ENCODE measurements around the gene CLCN5. TPM values are rescaled to one million over a fixed set of nuclear protein-coding genes. Genes with fewer than 3 reads are reported as not detected.

Gene CLCN5
- total and polyA plus RNA-seq, 8 donors, result 0.31 to 13.8 (median 1.6) TPM

DNA sequence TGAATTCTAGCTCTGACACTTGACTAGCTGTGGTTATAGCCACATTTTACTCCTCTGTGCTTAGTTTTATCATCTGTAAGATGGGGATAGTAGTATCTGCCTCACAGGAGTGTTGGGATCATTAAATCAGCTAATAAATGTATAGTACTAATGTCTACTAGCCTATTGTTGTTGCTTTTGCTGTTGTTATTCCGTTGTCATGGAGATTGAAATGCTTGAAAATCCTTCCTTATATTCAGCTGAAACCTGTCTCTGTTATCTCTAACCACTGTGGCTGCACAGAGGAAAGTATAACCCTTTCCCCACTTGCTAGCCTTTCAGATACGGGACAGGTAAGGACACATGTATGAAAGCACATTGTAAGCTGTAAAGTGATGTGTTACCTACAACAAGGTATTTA, 33.9 kb downstream of the CLCN5 start:
- 51 to 91% (median 63%) methylated on average over 2 of the region's 2 CpGs for WGBS, 5 donors
- TF ChIP-seq EP300 (IDR thresholded peaks at IDR 0.05), result no peak
- no peak for TF ChIP-seq POLR2AphosphoS5 (IDR thresholded peaks at IDR 0.05)
- TF ChIP-seq, protein P1, sequence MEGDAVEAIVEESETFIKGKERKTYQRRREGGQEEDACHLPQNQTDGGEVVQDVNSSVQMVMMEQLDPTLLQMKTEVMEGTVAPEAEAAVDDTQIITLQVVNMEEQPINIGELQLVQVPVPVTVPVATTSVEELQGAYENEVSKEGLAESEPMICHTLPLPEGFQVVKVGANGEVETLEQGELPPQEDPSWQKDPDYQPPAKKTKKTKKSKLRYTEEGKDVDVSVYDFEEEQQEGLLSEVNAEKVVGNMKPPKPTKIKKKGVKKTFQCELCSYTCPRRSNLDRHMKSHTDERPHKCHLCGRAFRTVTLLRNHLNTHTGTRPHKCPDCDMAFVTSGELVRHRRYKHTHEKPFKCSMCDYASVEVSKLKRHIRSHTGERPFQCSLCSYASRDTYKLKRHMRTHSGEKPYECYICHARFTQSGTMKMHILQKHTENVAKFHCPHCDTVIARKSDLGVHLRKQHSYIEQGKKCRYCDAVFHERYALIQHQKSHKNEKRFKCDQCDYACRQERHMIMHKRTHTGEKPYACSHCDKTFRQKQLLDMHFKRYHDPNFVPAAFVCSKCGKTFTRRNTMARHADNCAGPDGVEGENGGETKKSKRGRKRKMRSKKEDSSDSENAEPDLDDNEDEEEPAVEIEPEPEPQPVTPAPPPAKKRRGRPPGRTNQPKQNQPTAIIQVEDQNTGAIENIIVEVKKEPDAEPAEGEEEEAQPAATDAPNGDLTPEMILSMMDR (IDR thresholded peaks at IDR 0.05), result no peak
- TF ChIP-seq POLR2A (IDR thresholded peaks at IDR 0.05), result no peak
- peaks cover 0 to 1% (median 0%) of the 10 kb centered on the region in 3 donors for H3K27me3 ChIP-seq
- no peaks in the 10 kb centered on the region for H3K4me1 ChIP-seq
- H3K36me3 ChIP-seq, result no peaks in the 10 kb centered on the region
- no peaks in the 10 kb centered on the region for H3K9me3 ChIP-seq
- H3K4me3 ChIP-seq, result no peak overlapping the region
- H3K27ac ChIP-seq, result no peak overlapping the region
- peak in 1 of 2 donors; percentile 6 for DNase-seq
- intact Hi-C loops (cut with DNase I; ENCODE audit: low total_unique reads), result no loop called here

DNA sequence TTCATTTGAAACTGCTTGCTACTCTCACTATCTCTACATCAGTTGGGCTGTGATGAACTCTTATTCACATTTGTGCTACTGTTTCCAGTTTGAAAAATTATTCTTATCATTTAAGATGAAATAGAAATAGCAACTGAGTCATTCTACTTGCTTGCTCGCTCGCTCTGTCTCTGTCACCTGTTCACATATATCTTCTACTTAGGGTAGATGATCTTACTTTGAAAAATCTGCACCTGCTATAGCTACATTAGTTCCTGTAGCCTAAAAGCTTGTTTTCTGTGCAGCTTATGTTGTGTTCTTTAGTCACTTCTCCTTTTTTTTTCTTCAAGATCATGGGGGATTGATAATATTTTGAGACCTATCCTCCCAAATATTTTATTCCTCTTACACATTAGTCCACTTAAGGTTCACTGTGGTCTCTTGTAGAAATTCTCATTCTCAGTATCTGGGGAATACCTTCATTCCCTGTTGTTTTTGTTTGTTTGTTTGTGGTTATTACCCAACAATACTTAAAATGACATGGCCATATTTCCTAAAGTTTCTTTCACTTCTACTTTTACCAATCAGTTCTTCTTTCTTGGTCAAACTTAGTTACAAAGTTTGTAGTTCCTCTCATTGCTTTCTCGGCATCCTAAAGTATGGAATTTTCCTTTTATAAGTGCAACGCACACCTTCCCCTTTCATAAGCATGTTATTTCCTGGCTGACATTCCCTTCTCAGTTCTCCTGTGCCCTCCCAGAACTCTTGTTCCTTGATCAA, 36.5 kb downstream of the CLCN5 start:
- WGBS, 5 donors, result 72 to 93% (median 87%) methylated on average over 4 of the region's 4 CpGs
- DNase-seq, result no peak
- H3K36me3 ChIP-seq, result no peaks in the 10 kb centered on the region
- H3K4me3 ChIP-seq, result no peak overlapping the region
- H3K27ac ChIP-seq, result no peak overlapping the region
- no peaks in the 10 kb centered on the region for H3K9me3 ChIP-seq
- peaks cover 0 to 3% (median 0%) of the 10 kb centered on the region in 3 donors for H3K27me3 ChIP-seq
- intact Hi-C loops (cut with DNase I; ENCODE audit: low total_unique reads), result no loop called here
- no peaks in the 10 kb centered on the region for H3K4me1 ChIP-seq
- TF ChIP-seq POLR2A (IDR thresholded peaks at IDR 0.05), result no peak
- no peak for TF ChIP-seq EP300 (IDR thresholded peaks at IDR 0.05)
- TF ChIP-seq, protein P1 (IDR thresholded peaks at IDR 0.05), result no peak

DNA sequence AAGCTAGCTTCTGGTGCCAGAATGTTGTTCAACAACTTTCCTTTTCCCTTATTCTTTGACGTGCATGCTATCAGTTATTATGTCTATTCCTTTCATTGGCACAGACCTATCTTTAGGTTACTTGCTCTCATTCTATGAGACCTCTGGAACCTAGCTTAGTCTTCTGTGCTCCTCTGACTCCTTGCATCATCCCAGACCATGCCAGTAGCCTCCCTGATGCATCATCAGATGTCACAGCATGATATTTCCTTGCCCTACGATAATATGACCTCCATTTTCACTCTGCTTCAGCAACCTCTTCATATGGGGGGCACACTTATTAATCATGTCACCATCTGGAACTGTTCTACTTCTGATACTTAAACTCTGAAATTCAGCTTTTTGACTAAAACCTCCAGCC, 37.2 kb downstream of the CLCN5 start:
- Histone ChIP-seq H3K36me3 (no peaks in the 10 kb centered on the region), H3K27ac (no peak overlapping the region), H3K27me3 (peaks cover 0 to 3% (median 0%) of the 10 kb centered on the region in 3 donors), H3K4me1 (no peaks in the 10 kb centered on the region), H3K9me3 (no peaks in the 10 kb centered on the region), H3K4me3 (no peak overlapping the region)
- WGBS, 5 donors, result 50 to 78% (median 58%) methylated on average over 2 of the region's 2 CpGs
- intact Hi-C loops (cut with DNase I; ENCODE audit: low total_unique reads), result no loop called here
- DNase-seq, result no peak
- TF ChIP-seq POLR2AphosphoS5 (IDR thresholded peaks at IDR 0.05) (no peak), EP300 (IDR thresholded peaks at IDR 0.05) (no peak), POLR2A (IDR thresholded peaks at IDR 0.05) (no peak)
- TF ChIP-seq, protein P1 (IDR thresholded peaks at IDR 0.05), result no peak

GRCh38 chrX:49960061-49960460, 37.7 kb downstream of the CLCN5 start:
- intact Hi-C loops (cut with DNase I; ENCODE audit: low total_unique reads), result no loop called here
- Histone ChIP-seq H3K27me3 (peaks cover 0 to 3% (median 0%) of the 10 kb centered on the region in 3 donors), H3K36me3 (no peaks in the 10 kb centered on the region), H3K4me1 (no peaks in the 10 kb centered on the region), H3K27ac (no peak overlapping the region), H3K4me3 (no peak overlapping the region), H3K9me3 (no peaks in the 10 kb centered on the region)
- WGBS, 5 donors, result 44 to 75% (median 65%) methylated on average over 1 of the region's 1 CpG
- no peak for DNase-seq
- TF ChIP-seq EP300 (IDR thresholded peaks at IDR 0.05), result no peak
- TF ChIP-seq, protein P1 (IDR thresholded peaks at IDR 0.05), result no peak
- TF ChIP-seq POLR2A (IDR thresholded peaks at IDR 0.05), result no peak
- TF ChIP-seq POLR2AphosphoS5 (IDR thresholded peaks at IDR 0.05), result no peak
